ENCODE results near the gene DIPK1C. TPM values are rescaled to one million over a fixed set of nuclear protein-coding genes. Genes with fewer than 3 reads are reported as not detected.

DIPK1C gene
- polyA plus RNA-seq, 1 donor (not counting 4 experiments of a cell fraction or from before 2014, with no cell fraction given), result not detected

DNA sequence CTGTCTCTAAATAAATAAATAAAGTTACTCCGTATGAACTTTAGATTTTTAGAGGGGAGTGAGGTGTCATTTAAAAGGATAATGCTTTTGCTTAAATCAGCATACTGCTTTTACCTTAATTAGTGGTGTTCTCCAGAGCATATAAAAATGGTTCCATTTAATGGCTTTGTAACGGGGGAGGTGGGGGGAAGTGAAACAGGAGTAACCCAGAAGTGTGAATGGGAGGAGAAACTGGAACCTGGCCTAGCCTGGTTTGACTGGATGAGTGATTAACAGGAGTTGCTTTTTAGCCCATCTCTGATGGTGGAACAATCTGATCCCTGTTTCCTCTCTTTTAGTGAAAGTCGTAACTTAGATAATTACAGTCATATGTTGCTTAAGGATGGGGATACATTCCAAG is 40.7 kb upstream of the DIPK1C start:
- H3K4me2 ChIP-seq (ENCODE audit: control insufficient read depth, extremely low read depth, insufficient read depth, low read depth, low read length), result no peak overlapping the region
- FAIRE-seq (no peak), DNase-seq (ENCODE audit: low read depth, low spot score) (no peak)
- H2AFZ ChIP-seq (ENCODE audit: control insufficient read depth, low read length), result no peak overlapping the region
- no peaks in the 10 kb centered on the region for H4K20me1 ChIP-seq (ENCODE audit: control insufficient read depth, extremely low read depth, insufficient read depth, low read length)
- H3K9me3 ChIP-seq (ENCODE audit: control insufficient read depth, low read depth, low read length), result no peaks in the 10 kb centered on the region
- no peaks in the 10 kb centered on the region for H3K9me1 ChIP-seq (ENCODE audit: control insufficient read depth, extremely low read depth, insufficient read depth, low read length)
- H3K4me3 ChIP-seq (ENCODE audit: control insufficient read depth in 2 of 3, extremely low read depth in 1 of 3, insufficient read depth in 2 of 3, low read depth in 1 of 3, low read length in 3 of 3), result no peak overlapping the region
- H3K79me2 ChIP-seq (ENCODE audit: control insufficient read depth, insufficient read depth, low read length), result peaks cover 43% of the 10 kb centered on the region
- no peak overlapping the region for H3K9ac ChIP-seq (ENCODE audit: control insufficient read depth, extremely low read depth, insufficient read depth, low read length)
- no peaks in the 10 kb centered on the region for H3K27me3 ChIP-seq (ENCODE audit: control insufficient read depth, extremely low read depth, insufficient read depth, low read length)
- peaks cover 31% of the 10 kb centered on the region for H3K4me1 ChIP-seq (ENCODE audit: control insufficient read depth, extremely low read depth, insufficient read depth, low read length)
- dilution Hi-C loops (cut with MboI; ENCODE audit: extremely low pct_ligation_motif_present, low sequenced_read_pairs), result no loop called here
- no peak for TF ChIP-seq EZH2 (IDR thresholded peaks at IDR 0.05; ENCODE audit: low read length)
- TF ChIP-seq, protein P1, sequence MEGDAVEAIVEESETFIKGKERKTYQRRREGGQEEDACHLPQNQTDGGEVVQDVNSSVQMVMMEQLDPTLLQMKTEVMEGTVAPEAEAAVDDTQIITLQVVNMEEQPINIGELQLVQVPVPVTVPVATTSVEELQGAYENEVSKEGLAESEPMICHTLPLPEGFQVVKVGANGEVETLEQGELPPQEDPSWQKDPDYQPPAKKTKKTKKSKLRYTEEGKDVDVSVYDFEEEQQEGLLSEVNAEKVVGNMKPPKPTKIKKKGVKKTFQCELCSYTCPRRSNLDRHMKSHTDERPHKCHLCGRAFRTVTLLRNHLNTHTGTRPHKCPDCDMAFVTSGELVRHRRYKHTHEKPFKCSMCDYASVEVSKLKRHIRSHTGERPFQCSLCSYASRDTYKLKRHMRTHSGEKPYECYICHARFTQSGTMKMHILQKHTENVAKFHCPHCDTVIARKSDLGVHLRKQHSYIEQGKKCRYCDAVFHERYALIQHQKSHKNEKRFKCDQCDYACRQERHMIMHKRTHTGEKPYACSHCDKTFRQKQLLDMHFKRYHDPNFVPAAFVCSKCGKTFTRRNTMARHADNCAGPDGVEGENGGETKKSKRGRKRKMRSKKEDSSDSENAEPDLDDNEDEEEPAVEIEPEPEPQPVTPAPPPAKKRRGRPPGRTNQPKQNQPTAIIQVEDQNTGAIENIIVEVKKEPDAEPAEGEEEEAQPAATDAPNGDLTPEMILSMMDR (optimal IDR thresholded peaks at IDR 0.05 in 1 of 3, IDR thresholded peaks at IDR 0.05 in 1 of 3, conservative IDR thresholded peaks at IDR 0.05 in 1 of 3; ENCODE audit: extremely low read depth in 1 of 3, insufficient read depth in 2 of 3, low read length in 3 of 3), result no peak
- H3K27ac ChIP-seq (ENCODE audit: control insufficient read depth, insufficient read depth, low read length), result no peak overlapping the region
- H3K36me3 ChIP-seq (ENCODE audit: control insufficient read depth in 2 of 2, extremely low read depth in 1 of 2, insufficient read depth in 2 of 2, low read length in 2 of 2), result peaks cover 4% of the 10 kb centered on the region in 2 experiments

DNA sequence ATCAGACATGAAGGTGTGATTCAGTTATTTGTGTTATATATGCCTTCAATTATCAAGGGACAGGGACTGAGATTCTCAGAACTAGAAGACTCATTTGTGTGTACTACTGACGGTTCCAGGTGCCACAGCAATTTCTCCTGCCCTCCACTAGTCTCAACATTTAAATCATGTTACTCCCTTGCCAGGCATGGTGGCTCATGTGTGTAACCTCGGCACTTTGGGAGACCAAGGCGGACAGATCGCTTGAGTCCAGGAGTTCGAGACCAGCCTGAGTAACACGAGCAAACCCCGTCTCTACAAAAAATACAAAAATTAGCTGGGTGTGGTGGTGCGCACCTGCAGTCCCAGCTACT is 40.2 kb upstream of the DIPK1C start:
- no peak for DNase-seq (ENCODE audit: low read depth, low spot score)
- FAIRE-seq, result peak; percentile 39
- no peaks in the 10 kb centered on the region for H4K20me1 ChIP-seq (ENCODE audit: control insufficient read depth, extremely low read depth, insufficient read depth, low read length)
- peak overlapping the region; percentile 82 for H3K4me2 ChIP-seq (ENCODE audit: control insufficient read depth, extremely low read depth, insufficient read depth, low read depth, low read length)
- H2AFZ ChIP-seq (ENCODE audit: control insufficient read depth, low read length), result no peak overlapping the region
- peaks cover 41% of the 10 kb centered on the region for H3K79me2 ChIP-seq (ENCODE audit: control insufficient read depth, insufficient read depth, low read length)
- H3K4me1 ChIP-seq (ENCODE audit: control insufficient read depth, extremely low read depth, insufficient read depth, low read length), result peaks cover 31% of the 10 kb centered on the region
- no peaks in the 10 kb centered on the region for H3K27me3 ChIP-seq (ENCODE audit: control insufficient read depth, extremely low read depth, insufficient read depth, low read length)
- H3K9me3 ChIP-seq (ENCODE audit: control insufficient read depth, low read depth, low read length), result no peaks in the 10 kb centered on the region
- H3K9ac ChIP-seq (ENCODE audit: control insufficient read depth, extremely low read depth, insufficient read depth, low read length), result peak overlapping the region; percentile 90
- H3K36me3 ChIP-seq (ENCODE audit: control insufficient read depth in 2 of 2, extremely low read depth in 1 of 2, insufficient read depth in 2 of 2, low read length in 2 of 2), result peaks cover 0 to 2% of the 10 kb centered on the region in 2 experiments
- H3K27ac ChIP-seq (ENCODE audit: control insufficient read depth, insufficient read depth, low read length), result no peak overlapping the region
- TF ChIP-seq EZH2 (IDR thresholded peaks at IDR 0.05; ENCODE audit: low read length), result no peak
- TF ChIP-seq, protein P1 (optimal IDR thresholded peaks at IDR 0.05 in 1 of 3, IDR thresholded peaks at IDR 0.05 in 1 of 3, conservative IDR thresholded peaks at IDR 0.05 in 1 of 3; ENCODE audit: extremely low read depth in 1 of 3, insufficient read depth in 2 of 3, low read length in 3 of 3), result no peak
- dilution Hi-C loops (cut with MboI; ENCODE audit: extremely low pct_ligation_motif_present, low sequenced_read_pairs), result no loop called here
- H3K9me1 ChIP-seq (ENCODE audit: control insufficient read depth, extremely low read depth, insufficient read depth, low read length), result no peaks in the 10 kb centered on the region
- H3K4me3 ChIP-seq (ENCODE audit: control insufficient read depth in 2 of 3, extremely low read depth in 1 of 3, insufficient read depth in 2 of 3, low read depth in 1 of 3, low read length in 3 of 3), result peak overlapping the region; percentile 82 to 89 (median 83)

Data from keratinocyte (primary cell).